ENCODE results near the gene SORL1. TPM values are rescaled to one million over a fixed set of nuclear protein-coding genes. Genes with fewer than 3 reads are reported as not detected.
"Not testable (repeated sequence)": the region's sequence is repeated elsewhere in the genome, so short reads cannot be mapped to it uniquely, and the experiment has no call there.

Gene SORL1
- total and polyA plus RNA-seq, 2 donors from 2014 or later = 15.2 to 74.2 TPM

- DNase-seq = no peak
- Histone ChIP-seq H3K9ac (ENCODE audit: low read length in 3 of 3) (no peak overlapping the region), H3K9me3 (ENCODE audit: control insufficient read depth in 2 of 3, insufficient read depth in 1 of 3, low read length in 3 of 3) (no peaks in the 10 kb centered on the region), H3K27me3 (ENCODE audit: control insufficient read depth, insufficient read depth, low read length) (no peaks in the 10 kb centered on the region), H3K36me3 (ENCODE audit: control insufficient read depth in 2 of 3, insufficient read depth in 3 of 3, low read length in 3 of 3) (no peaks in the 10 kb centered on the region), H3K4me1 (ENCODE audit: control insufficient read depth in 2 of 3, insufficient read depth in 2 of 3, low read depth in 1 of 3, low read length in 3 of 3) (no peaks in the 10 kb centered on the region), H3K4me3 (ENCODE audit: low read length in 3 of 3) (no peak overlapping the region), H3K27ac (ENCODE audit: low read depth in 2 of 2, low read length in 2 of 2) (no peak overlapping the region)
- intact Hi-C loops (cut with DNase I) = no loop called here
- FAIRE-seq = no peak
- TF ChIP-seq CTCF (IDR thresholded peaks at IDR 0.05; ENCODE audit: borderline replicate concordance, extremely low read depth, insufficient read depth) = no peak
These were observed 184.7 kb downstream of the SORL1 start for GRCh38 chr11:121636800-121637176.

- H3K4me1 ChIP-seq (ENCODE audit: control insufficient read depth in 2 of 3, insufficient read depth in 2 of 3, low read depth in 1 of 3, low read length in 3 of 3); intact Hi-C loops (cut with DNase I); FAIRE-seq; H3K27ac ChIP-seq (ENCODE audit: low read depth in 2 of 2, low read length in 2 of 2); H3K9ac ChIP-seq (ENCODE audit: low read length in 3 of 3); DNase-seq; H3K36me3 ChIP-seq (ENCODE audit: control insufficient read depth in 2 of 3, insufficient read depth in 3 of 3, low read length in 3 of 3); H3K4me3 ChIP-seq (ENCODE audit: low read length in 3 of 3); H3K9me3 ChIP-seq (ENCODE audit: control insufficient read depth in 2 of 3, insufficient read depth in 1 of 3, low read length in 3 of 3); H3K27me3 ChIP-seq (ENCODE audit: control insufficient read depth, insufficient read depth, low read length): not testable (repeated sequence)
These were observed 185.5 kb downstream of the SORL1 start for GRCh38 chr11:121637587-121637986.

- FAIRE-seq = no peak
- TF ChIP-seq CTCF (IDR thresholded peaks at IDR 0.05; ENCODE audit: borderline replicate concordance, extremely low read depth, insufficient read depth) = no peak
- H3K36me3 ChIP-seq (ENCODE audit: control insufficient read depth in 2 of 3, insufficient read depth in 3 of 3, low read length in 3 of 3) = no peaks in the 10 kb centered on the region
These were observed 191.5 kb downstream of the SORL1 start for GRCh38 chr11:121643479-121644186.

GRCh38 chr11:121644187-121644512 lies 192.0 kb downstream of the SORL1 start:
- no peaks in the 10 kb centered on the region for H3K4me1 ChIP-seq (ENCODE audit: control insufficient read depth in 2 of 3, insufficient read depth in 2 of 3, low read depth in 1 of 3, low read length in 3 of 3)
- H3K4me3 ChIP-seq (ENCODE audit: low read length in 3 of 3) = no peak overlapping the region
- H3K9ac ChIP-seq (ENCODE audit: low read length in 3 of 3) = no peak overlapping the region
- intact Hi-C loops (cut with DNase I) = no loop called here
- no peaks in the 10 kb centered on the region for H3K36me3 ChIP-seq (ENCODE audit: control insufficient read depth in 2 of 3, insufficient read depth in 3 of 3, low read length in 3 of 3)
- FAIRE-seq (no peak), DNase-seq (no peak)
- H3K27me3 ChIP-seq (ENCODE audit: control insufficient read depth, insufficient read depth, low read length) = no peaks in the 10 kb centered on the region
- no peak for TF ChIP-seq CTCF (IDR thresholded peaks at IDR 0.05; ENCODE audit: borderline replicate concordance, extremely low read depth, insufficient read depth)
- no peaks in the 10 kb centered on the region for H3K9me3 ChIP-seq (ENCODE audit: control insufficient read depth in 2 of 3, insufficient read depth in 1 of 3, low read length in 3 of 3)
- no peak overlapping the region for H3K27ac ChIP-seq (ENCODE audit: low read depth in 2 of 2, low read length in 2 of 2)

More at GRCh38 chr11:121643479-121644186, 191.5 kb downstream of the SORL1 start:
- H3K9me3 ChIP-seq (ENCODE audit: control insufficient read depth in 2 of 3, insufficient read depth in 1 of 3, low read length in 3 of 3) = no peaks in the 10 kb centered on the region
- no peak overlapping the region for H3K4me3 ChIP-seq (ENCODE audit: low read length in 3 of 3)
- no peak overlapping the region for H3K9ac ChIP-seq (ENCODE audit: low read length in 3 of 3)
- intact Hi-C loops (cut with DNase I) = no loop called here
- no peaks in the 10 kb centered on the region for H3K4me1 ChIP-seq (ENCODE audit: control insufficient read depth in 2 of 3, insufficient read depth in 2 of 3, low read depth in 1 of 3, low read length in 3 of 3)
- H3K27ac ChIP-seq (ENCODE audit: low read depth in 2 of 2, low read length in 2 of 2) = no peak overlapping the region
- H3K27me3 ChIP-seq (ENCODE audit: control insufficient read depth, insufficient read depth, low read length) = no peaks in the 10 kb centered on the region
- peak in 1 of 5 donors; percentile 10 for DNase-seq
